A549 (cell line): ENCODE data around the gene LGALS7B.

ENCODE experiments used
- CBX8 ChIP-seq: fragments of 200-600 bp; sonication (generic); IDR thresholded peaks from 2 replicates; pipeline ENCODE4 v1.6.1; 2016
- CHD2 ChIP-seq: fragments of 150-350 bp; IDR thresholded peaks from 2 replicates; pipeline ENCODE4 v1.6.1; 2014; ENCODE audit warnings: low read length; ENCODE audit not compliant: partially characterized antibody
- CTCF ChIP-seq: fragments of >200 bp; sonication (Bioruptor Twin); formaldehyde crosslinking; IDR thresholded peaks from 3 replicates; pipeline ENCODE4 v1.5.1; 2016
- EHMT2 ChIP-seq: fragments of 200-600 bp; sonication (generic); IDR thresholded peaks from 2 replicates; pipeline ENCODE4 v1.6.1; 2016; ENCODE audit warnings: antibody characterized with exemption, low read depth, mild to moderate bottlenecking, moderate library complexity
- EP300 ChIP-seq, 2 experiments: fragments of >200 bp; sonication (Bioruptor Twin); formaldehyde crosslinking; IDR thresholded peaks; 2 replicates in 1 of 2; 3 replicates in 1 of 2; pipeline ENCODE4 v1.6.1; 2016 to 2017
- FOSL2 ChIP-seq, 2 experiments: fragments of 450-650 bp in 1 of 2; fragments of >200 bp in 1 of 2; sonication (Bioruptor Twin) in 1 of 2; formaldehyde crosslinking; IDR thresholded peaks; 2 replicates each; pipeline versions ENCODE4 v1.5.0 to v1.6.1; 2016 to 2020; ENCODE audit warnings: mild to moderate bottlenecking in 1 of 2, moderate library complexity in 1 of 2
- KDM1A ChIP-seq: fragments of 200-600 bp; sonication (generic); IDR thresholded peaks from 2 replicates; pipeline ENCODE4 v1.6.1; 2016; ENCODE audit warnings: low read depth, mild to moderate bottlenecking
- MAX ChIP-seq: IDR thresholded peaks from 2 replicates; pipeline ENCODE4 v1.6.1; 2012
- MYC ChIP-seq: IDR thresholded peaks from 2 replicates; pipeline ENCODE4 v1.6.1; 2012; ENCODE audit warnings: mild to moderate bottlenecking, inconsistent platforms, low read length, improper control_type of control experiment, borderline replicate concordance
- POLR2A ChIP-seq: IDR thresholded peaks from 2 replicates; pipeline ENCODE4 v1.6.1; 2012; ENCODE audit warnings: mild to moderate bottlenecking, low read length
- REST ChIP-seq: fragments of 200-600 bp; sonication (generic); IDR thresholded peaks from 2 replicates; pipeline ENCODE4 v1.6.1; 2016; ENCODE audit warnings: antibody characterized with exemption, mild to moderate bottlenecking, moderate library complexity
- TFCP2L1 ChIP-seq: fragments of 250-450 bp; sonication (Bioruptor Pico); IDR thresholded peaks from 2 replicates; pipeline ENCODE4 v1.5.0; 2021; ENCODE audit warnings: mild to moderate bottlenecking

GRCh38 chr19:38742296-38742695, 46.7 kb upstream of the LGALS7B start:
- TF ChIP-seq POLR2A (no peak), CTCF (no peak), MAX (no peak), CHD2 (no peak), KDM1A (no peak), TFCP2L1 (CRISPR knock-in tag) (no peak), CBX8 (no peak), MYC (no peak), EHMT2 (no peak), REST (no peak), EP300 (IDR thresholded peaks at IDR 0.05) (no peak), FOSL2 (IDR thresholded peaks at IDR 0.05) (no peak), FOSL2 (CRISPR knock-in tag; IDR thresholded peaks at IDR 0.05) (no peak)
